OCI-LY3 (cell line): Measurements from ENCODE around the gene ATP8A2.

Experiments
- CTCF ChIP-seq: fragments of 200-600, 300-600 bp; sonication (generic); IDR thresholded peaks from 2 replicates; pipeline ENCODE4 v1.5.1; 2014; ENCODE audit warnings: antibody characterized with exemption, low read length, low read depth
- EZH2phosphoT487 ChIP-seq: fragments of 200-600 bp; shearing (Covaris generic); IDR thresholded peaks from 2 replicates; pipeline ENCODE4 v1.6.1; 2018; ENCODE audit warnings: antibody characterized with exemption, mixed run types, low read depth

DNA sequence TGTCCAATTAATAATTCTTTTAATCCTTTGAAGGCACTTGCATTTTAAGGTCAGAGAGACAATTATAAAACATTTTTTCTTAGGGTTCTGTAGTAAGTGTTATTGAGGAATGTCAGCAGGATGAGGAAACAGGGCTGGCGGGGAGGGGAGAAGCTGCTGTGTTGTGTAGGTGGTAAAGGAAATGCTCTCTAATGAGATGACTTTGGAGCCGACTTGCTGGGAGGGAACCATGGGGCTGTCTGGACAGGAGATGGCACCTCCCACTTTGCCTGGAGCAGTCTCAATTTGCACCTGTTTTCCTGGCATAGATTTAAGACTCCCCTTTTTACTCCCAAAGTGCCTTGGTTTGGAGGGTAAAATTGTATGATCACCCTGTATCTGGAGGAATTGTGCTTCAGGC lies 230.4 kb downstream of the ATP8A2 start:
- no peak for TF ChIP-seq CTCF
- TF ChIP-seq EZH2phosphoT487 = no peak
